Prostate gland (tissue), 2 donors: ENCODE data around the gene CUX1.

Experiments used
- CTCF ChIP-seq, 4 experiments: fragments of 200-600 bp in 2 of 4; fragments of 450-650 bp in 2 of 4; sonication (generic) in 2 of 4; IDR thresholded peaks; 1 replicate in 3 of 4; 2 replicates in 1 of 4; pipeline ENCODE4 v1.5.1; 2016 to 2019; ENCODE audit warnings: antibody characterized with exemption in 4 of 4, mild to moderate bottlenecking in 2 of 4, moderate library complexity in 2 of 4
- POLR2A ChIP-seq: fragments of 450-650 bp; IDR thresholded peaks from one replicate; pipeline ENCODE4 v1.6.1; 2016; ENCODE audit warnings: antibody characterized with exemption, mild to moderate bottlenecking
- POLR2AphosphoS5 ChIP-seq: sonication (generic); formaldehyde crosslinking; IDR thresholded peaks from one replicate; pipeline ENCODE4 v1.6.1; 2017; ENCODE audit warnings: antibody characterized with exemption

DNA sequence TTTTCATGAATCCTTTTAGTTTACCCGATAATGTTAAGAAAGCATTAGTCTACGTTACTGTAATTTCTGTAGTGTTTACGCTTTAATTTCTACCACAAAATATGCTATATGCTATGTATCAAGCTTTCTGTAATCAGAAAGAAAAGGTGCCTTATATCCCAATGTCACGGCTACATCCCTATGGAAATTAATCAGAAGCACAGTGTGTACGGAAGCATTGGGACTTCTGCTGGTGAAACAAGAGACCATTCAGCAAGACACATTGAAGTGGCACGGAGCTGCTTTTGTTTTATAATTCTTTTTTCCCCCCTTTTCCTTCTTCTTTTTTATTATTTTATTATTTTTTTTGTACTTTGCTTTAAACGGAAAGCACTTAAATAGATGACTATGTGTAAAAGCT is 438.1 kb downstream of the CUX1 start:
- TF ChIP-seq CTCF (IDR thresholded peaks at IDR 0.05) (no peak), POLR2A (no peak), POLR2AphosphoS5 (no peak)
